ENCODE data around the gene ACTL7A. TPM values are rescaled to one million over a fixed set of nuclear protein-coding genes. Genes with fewer than 3 reads are reported as not detected.

Gene ACTL7A
- total and polyA plus RNA-seq, 2 of the 4 experiments (the other 2 are of a cell fraction), result not detected

DNA sequence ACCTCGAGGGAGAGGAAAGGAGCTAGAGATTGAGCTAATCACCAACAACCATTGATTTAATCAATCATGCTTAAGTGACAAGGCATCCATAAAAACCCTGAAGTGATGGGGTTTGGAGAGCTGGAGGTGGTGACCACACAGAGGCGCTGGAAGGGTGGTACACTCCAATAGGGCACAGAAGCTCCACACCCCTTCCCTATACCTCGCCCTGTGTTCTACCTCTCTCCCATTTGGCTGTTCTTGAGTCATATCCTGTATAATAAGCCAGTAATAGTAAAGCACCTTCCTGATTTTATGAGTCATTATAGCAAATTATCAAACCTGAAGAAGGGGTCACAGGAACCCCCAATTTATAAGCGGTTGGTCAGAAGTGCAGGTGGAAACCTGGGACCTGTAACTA lies 24.5 kb upstream of the ACTL7A start:
- Histone ChIP-seq H3K36me3 (ENCODE audit: control insufficient read depth, insufficient read depth, low read length) (no peaks in the 10 kb centered on the region), H3K27me3 (ENCODE audit: control insufficient read depth, insufficient read depth, low read length) (no peaks in the 10 kb centered on the region; the same call in 1 of the 2 replicates), H3K27ac (ENCODE audit: insufficient read depth, low read length) (no peak overlapping the region), H2BK5ac (ENCODE audit: low read depth, low read length, poor library complexity, severe bottlenecking) (no peak overlapping the region), H3K9me1 (ENCODE audit: insufficient read depth, low read length) (no peaks in the 10 kb centered on the region), H2AFZ (replicated peaks; ENCODE audit: low read length, poor library complexity) (no peak overlapping the region), H2AK9ac (replicated peaks; ENCODE audit: low read depth, low read length, poor library complexity) (no peak overlapping the region), H3K23ac (ENCODE audit: low read depth, low read length) (no peak overlapping the region), H2BK120ac (ENCODE audit: low read depth, low read length) (no peak overlapping the region), H3K4me3 (ENCODE audit: insufficient read depth, low read depth, low read length) (no peak overlapping the region), H3K14ac (replicated peaks; ENCODE audit: low read depth, low read length) (no peak overlapping the region), H3K79me1 (ENCODE audit: low read depth in 1 of 2, low read length in 2 of 2) (no peaks in the 10 kb centered on the region), H4K5ac (ENCODE audit: low read depth, low read length) (no peak overlapping the region), H3K9me3 (ENCODE audit: control insufficient read depth, insufficient read depth, low read length) (no peaks in the 10 kb centered on the region), H3K4me1 (ENCODE audit: control insufficient read depth, insufficient read depth, low read length) (no peaks in the 10 kb centered on the region), H2BK20ac (ENCODE audit: low read depth, low read length) (no peak overlapping the region), H3K9ac (ENCODE audit: low read depth, low read length) (no peak overlapping the region), H3K4me2 (ENCODE audit: low read depth, low read length) (no peak overlapping the region), H3K56ac (ENCODE audit: extremely low read depth, insufficient read depth, low read length) (no peak overlapping the region), H3K18ac (ENCODE audit: low read depth, low read length) (no peak overlapping the region), H2BK15ac (ENCODE audit: low read depth, low read length) (no peak overlapping the region), H3K4ac (ENCODE audit: low read depth, low read length) (no peak overlapping the region), H4K91ac (ENCODE audit: insufficient read depth, low read depth, low read length) (no peak overlapping the region), H4K8ac (ENCODE audit: low read depth in 2 of 2, low read length in 2 of 2) (no peak overlapping the region), H2AK5ac (ENCODE audit: low read depth, low read length) (no peak overlapping the region), H4K20me1 (ENCODE audit: insufficient read depth, low read length) (no peaks in the 10 kb centered on the region)
- no CpG with 5 or more reads among the region's 4 CpGs for WGBS, 2 experiments (ENCODE audit: extremely low coverage in 2 of 2, insufficient read length in 1 of 2)
- intact Hi-C loops (cut with micrococcal nuclease), result no loop called here
- BruUV-seq (replicated peaks), result no TSS peak
- dilution Hi-C loops (cut with HindIII; ENCODE audit: low sequenced_read_pairs, unreplicated experiment), result no loop called here
- ChIA-PET CTCF (no interaction called here), POLR2A (ENCODE audit: unreplicated experiment) (no interaction called here)
- TF ChIP-seq, protein P1, sequence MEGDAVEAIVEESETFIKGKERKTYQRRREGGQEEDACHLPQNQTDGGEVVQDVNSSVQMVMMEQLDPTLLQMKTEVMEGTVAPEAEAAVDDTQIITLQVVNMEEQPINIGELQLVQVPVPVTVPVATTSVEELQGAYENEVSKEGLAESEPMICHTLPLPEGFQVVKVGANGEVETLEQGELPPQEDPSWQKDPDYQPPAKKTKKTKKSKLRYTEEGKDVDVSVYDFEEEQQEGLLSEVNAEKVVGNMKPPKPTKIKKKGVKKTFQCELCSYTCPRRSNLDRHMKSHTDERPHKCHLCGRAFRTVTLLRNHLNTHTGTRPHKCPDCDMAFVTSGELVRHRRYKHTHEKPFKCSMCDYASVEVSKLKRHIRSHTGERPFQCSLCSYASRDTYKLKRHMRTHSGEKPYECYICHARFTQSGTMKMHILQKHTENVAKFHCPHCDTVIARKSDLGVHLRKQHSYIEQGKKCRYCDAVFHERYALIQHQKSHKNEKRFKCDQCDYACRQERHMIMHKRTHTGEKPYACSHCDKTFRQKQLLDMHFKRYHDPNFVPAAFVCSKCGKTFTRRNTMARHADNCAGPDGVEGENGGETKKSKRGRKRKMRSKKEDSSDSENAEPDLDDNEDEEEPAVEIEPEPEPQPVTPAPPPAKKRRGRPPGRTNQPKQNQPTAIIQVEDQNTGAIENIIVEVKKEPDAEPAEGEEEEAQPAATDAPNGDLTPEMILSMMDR (conservative IDR thresholded peaks at IDR 0.05; ENCODE audit: low read depth, low read length), result no peak
- TF ChIP-seq RAD21 (IDR thresholded peaks at IDR 0.05; ENCODE audit: low read length), result no peak
- TF ChIP-seq NFE2L2 (IDR thresholded peaks at IDR 0.05; ENCODE audit: low read depth, low read length), result no peak
- TF ChIP-seq SMC3 (IDR thresholded peaks at IDR 0.05; ENCODE audit: low read depth, low read length), result no peak
- in situ Hi-C loops (cut with MboI; ENCODE audit: low sequenced_read_pairs), result no loop called here
- ATAC-seq (ENCODE audit: low read depth), result no peak
- DNase-seq, result no peak

Measured in IMR-90 (cell line).